MM.1S (cell line): ENCODE data around the gene SNAPC4.

Source experiments
- EZH2 ChIP-seq: fragments of 300-600 bp; sonication (generic); optimal IDR thresholded peaks from 2 replicates; pipeline ENCODE3; 2017; ENCODE audit warnings: low read depth, mild to moderate bottlenecking, antibody characterized with exemption, low read length, mixed read lengths
- EZH2phosphoT487 ChIP-seq: fragments of 300-600 bp; sonication (generic); IDR thresholded peaks from 2 replicates; pipeline ENCODE4 v1.6.1; 2018; ENCODE audit warnings: antibody characterized with exemption, low read length
- TF ChIP-seq, protein P1 (sequence below): fragments of 300-600 bp; sonication (generic); IDR thresholded peaks from 2 replicates; pipeline ENCODE4 v1.5.1; 2016; ENCODE audit warnings: antibody characterized with exemption, low read length, mixed read lengths

DNA sequence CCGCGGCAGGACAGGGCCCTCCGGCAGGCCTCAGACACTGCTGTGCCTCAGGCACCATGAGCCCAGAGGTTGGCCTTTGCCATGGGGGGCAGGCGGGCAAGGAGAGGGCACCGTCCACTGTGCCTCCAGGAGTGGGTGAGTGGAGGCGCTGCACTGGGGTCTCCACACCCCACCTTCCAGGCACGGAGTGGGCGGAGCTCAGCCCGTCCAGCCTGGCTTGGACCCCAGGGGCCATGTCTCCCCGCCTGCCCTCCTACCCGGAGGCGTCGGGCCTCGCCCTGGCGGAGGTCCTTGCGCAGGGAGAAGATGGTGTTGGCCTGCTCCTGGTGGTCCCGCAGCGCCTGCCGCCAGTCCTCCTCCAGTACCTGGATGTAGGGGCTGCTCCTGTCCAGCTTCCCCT, 29.9 kb downstream of the SNAPC4 start:
- TF ChIP-seq, protein P1, sequence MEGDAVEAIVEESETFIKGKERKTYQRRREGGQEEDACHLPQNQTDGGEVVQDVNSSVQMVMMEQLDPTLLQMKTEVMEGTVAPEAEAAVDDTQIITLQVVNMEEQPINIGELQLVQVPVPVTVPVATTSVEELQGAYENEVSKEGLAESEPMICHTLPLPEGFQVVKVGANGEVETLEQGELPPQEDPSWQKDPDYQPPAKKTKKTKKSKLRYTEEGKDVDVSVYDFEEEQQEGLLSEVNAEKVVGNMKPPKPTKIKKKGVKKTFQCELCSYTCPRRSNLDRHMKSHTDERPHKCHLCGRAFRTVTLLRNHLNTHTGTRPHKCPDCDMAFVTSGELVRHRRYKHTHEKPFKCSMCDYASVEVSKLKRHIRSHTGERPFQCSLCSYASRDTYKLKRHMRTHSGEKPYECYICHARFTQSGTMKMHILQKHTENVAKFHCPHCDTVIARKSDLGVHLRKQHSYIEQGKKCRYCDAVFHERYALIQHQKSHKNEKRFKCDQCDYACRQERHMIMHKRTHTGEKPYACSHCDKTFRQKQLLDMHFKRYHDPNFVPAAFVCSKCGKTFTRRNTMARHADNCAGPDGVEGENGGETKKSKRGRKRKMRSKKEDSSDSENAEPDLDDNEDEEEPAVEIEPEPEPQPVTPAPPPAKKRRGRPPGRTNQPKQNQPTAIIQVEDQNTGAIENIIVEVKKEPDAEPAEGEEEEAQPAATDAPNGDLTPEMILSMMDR = no peak
- TF ChIP-seq EZH2phosphoT487 (no peak), EZH2 (no peak)
